Neuron (in vitro differentiated cells): ENCODE results near the gene FEN1.

Experiments
- H2AFZ ChIP-seq: one replicate; pipeline ENCODE4 v1.6.1; 2013; ENCODE audit warnings: low read depth, mild to moderate bottlenecking, inconsistent platforms, low read length, moderate library complexity
- H3K27me3 ChIP-seq: one replicate; pipeline ENCODE4 v1.6.1; 2013; ENCODE audit warnings: low read length; ENCODE audit not compliant: insufficient read depth
- H3K36me3 ChIP-seq: one replicate; pipeline ENCODE4 v1.6.1; 2013; ENCODE audit warnings: low read length; ENCODE audit not compliant: insufficient read depth
- H3K4me1 ChIP-seq: one replicate; pipeline ENCODE4 v1.6.1; 2013; ENCODE audit warnings: low read length; ENCODE audit not compliant: insufficient read depth
- H3K4me3 ChIP-seq: 2 replicates; pipeline ENCODE4 v1.5.1; 2013; ENCODE audit warnings: mild to moderate bottlenecking, low read length, moderate library complexity
- H3K9me3 ChIP-seq: one replicate; pipeline ENCODE4 v1.6.1; 2013; ENCODE audit warnings: low read length

The FEN1 gene

GRCh38 chr11:61846362-61847020, 53.8 kb downstream of the FEN1 start:
- H3K9me3 ChIP-seq, result no peaks in the 10 kb centered on the region
- H2AFZ ChIP-seq, result no peak overlapping the region
- H3K4me1 ChIP-seq, result no peaks in the 10 kb centered on the region
- H3K27me3 ChIP-seq, result no peaks in the 10 kb centered on the region
- peaks cover 86% of the 10 kb centered on the region for H3K36me3 ChIP-seq
- H3K4me3 ChIP-seq, result no peak overlapping the region
